GM21367 (cell line): Measurements from ENCODE around the gene EIF2AK2.

ENCODE experiments used
- ATAC-seq: cut with Tn5 transposase; IDR thresholded peaks from one replicate; pipeline ENCODE4 v1.9.1; 2021; ENCODE audit not compliant: unreplicated experiment

Gene EIF2AK2

DNA sequence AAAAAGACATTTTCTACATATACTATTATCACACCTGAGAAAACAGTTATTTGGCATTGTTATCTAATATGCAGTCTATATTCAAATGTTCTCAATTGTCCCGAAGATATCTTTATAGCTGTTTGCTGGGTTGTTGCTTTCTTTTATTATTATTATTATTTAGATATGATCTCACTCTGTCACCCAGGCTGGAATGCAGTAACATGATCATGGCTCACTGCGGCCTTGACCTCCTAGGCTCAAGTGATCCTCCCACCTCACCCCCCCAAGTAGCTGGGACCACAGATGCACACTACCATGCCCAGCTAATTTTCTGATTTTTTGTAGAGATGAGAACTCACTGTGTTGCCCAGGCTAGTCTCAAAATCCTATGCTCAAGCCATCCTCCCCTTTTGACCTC, 52.6 kb downstream of the EIF2AK2 start:
- no peak for ATAC-seq

DNA sequence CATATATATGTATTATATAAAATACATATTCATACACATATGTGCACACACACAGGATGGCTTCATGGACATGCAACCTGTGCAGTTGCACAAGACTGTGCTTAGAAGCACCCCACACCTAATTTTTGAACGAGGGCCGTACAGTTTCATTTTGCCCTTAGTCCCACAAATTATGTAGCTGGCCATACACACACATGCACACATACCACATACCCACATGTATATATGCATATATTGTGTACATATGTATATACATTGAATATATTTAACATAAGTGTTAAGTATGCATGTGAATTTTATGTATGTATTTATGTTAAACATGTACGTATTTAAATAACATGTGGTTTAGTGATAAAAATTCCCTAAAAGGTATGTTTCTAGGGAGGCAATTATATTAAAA, 54.2 kb downstream of the EIF2AK2 start:
- ATAC-seq = no peak

DNA sequence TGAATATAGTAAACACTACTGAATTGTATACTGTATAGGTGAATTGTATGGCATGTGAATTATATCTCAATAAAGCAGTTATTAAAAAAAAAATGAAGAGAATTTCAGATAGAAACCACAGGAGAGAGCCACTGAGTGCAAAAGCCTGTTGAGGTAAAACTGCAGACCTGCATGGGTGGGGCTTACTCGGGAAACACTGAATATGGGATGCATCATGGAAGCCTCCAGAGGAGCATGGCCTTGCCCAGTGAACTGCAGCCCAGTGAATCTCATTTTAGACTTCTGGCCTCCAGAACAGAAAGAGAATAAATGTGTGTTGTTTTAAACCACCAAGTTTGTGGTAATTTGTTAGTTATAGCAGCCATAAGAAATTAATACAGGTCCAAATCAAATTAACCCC, 56.7 kb downstream of the EIF2AK2 start:
- no peak for ATAC-seq

GRCh38 chr2:37098416-37099118, 58.2 kb downstream of the EIF2AK2 start:
- ATAC-seq = no peak

DNA sequence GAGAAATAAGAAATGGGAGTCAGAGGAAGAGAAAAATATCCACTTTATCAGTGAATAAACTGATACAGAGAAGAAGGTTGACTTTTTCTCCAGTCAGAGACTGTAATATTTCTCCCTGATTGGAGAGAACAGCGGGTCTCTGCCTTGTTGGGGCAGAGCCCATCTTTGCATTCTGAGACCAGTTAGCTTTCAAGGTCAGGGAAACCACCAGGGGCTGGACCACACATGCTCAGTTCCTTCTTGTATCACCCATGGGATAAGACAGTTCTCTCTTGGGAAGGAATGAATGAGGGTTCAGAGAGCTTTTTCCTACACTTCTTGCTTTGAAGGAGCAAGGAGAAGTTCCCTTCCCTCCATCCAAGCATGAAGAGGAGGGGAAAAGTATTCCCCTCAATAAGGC, 60.2 kb downstream of the EIF2AK2 start:
- no peak for ATAC-seq

DNA sequence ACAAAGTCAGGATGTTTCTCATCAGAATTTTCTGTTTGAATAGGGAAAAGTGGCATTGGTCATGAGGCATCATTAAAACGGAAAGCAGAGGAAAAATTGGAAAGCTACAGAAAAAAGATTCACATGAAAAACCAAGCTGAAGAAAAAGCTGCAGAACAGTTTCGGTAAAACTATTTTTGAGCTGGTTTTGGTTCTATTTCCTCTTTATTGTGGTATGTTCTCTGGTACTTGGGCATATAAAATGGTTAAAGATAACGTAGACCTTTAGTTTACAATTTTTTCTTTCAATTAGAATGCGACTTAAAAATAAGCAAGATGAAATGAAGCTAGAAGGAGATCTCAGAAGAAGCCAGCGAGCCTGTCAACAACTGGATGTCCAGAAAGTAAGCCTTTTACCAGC, 64.9 kb downstream of the EIF2AK2 start:
- ATAC-seq = peak; percentile 40

GRCh38 chr2:37090019-37090477, 66.7 kb downstream of the EIF2AK2 start:
- ATAC-seq = peak; percentile 80

DNA sequence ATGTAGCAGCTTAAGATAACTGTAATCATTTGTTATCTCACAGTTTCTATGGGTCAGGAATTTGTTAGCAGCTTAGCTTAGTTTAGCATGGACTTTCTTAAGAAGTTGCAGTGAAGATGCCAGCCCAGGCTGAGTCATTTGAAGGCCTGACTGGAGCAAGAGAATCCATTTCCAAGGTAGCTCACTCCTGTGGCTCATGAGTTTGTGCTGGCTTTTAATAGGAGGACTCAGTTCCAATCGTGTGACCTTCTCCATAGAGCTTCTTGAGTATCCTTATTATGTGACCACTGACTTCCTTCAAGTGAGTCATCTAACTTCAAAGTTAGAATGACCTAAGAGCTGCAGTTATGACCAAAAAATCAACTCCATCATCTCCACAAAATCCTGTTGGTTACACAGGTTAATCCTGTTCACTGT, 71.0 kb downstream of the EIF2AK2 start:
- ATAC-seq = no peak

DNA sequence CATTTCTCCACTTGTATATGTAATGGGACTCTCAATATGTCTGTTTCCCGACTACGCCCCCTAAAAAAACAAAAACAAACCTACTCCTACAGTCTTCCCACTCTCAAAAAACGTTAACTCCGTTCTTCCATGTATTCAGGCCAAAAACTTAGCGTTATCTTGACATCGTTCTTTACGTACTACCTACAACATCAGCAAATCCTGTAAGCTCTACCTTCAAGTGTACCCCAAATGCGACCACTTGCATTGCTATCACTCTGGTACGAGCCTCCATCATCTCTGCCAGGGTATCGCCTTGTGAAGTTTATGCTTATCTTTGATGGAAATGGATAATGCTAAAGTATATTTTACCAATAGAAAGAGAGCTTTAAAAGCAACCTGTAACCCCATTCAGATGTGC, 72.0 kb downstream of the EIF2AK2 start:
- no peak for ATAC-seq

GRCh38 chr2:37083873-37084794, 72.6 kb downstream of the EIF2AK2 start, which contains the start of the genes GPATCH11 and HEATR5B:
GPATCH11 (plus strand) TSS chr2:37084518; CDS start chr2:37088382, 3,864 bp downstream.
HEATR5B (minus strand) TSS chr2:37084372; CDS start chr2:37083414, 958 bp downstream.
- peak; percentile 80 for ATAC-seq

DNA sequence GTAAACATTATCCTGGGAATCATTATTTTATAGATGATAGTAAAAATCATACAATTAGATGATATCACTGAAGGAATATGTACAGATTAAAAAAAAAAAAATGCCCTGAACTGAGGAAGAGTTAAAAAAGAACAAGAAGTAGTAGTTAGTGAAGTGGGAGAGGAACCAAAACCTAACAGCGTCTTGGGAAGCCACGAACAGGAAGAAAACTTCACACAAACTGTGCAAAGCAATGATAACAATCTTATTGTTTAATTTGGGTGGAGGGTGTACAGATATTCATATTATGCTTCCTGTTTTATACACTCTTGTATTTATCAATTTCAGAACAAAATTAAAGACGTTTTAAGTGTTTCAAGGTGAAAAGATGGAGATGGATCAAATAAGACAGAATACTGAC, 76.1 kb downstream of the EIF2AK2 start:
- no peak for ATAC-seq

DNA sequence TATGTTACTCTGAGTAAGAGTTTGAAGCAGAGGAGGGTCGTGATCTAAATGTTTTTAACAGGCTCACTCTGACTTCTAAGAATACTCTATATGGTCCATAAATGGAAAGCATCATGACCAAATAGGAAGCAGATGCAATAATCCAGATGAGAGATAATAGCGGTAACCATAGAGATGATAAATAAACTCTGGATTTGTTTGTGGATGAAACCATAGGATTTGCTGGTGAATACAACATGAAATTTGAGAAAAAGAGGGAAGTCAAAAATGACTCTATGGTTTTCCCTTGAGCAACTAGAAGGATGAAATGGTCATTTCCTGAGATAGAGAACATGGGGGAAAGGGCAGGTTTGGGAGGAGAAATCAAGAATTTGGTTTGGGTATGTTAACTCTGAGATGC, 76.5 kb downstream of the EIF2AK2 start:
- no peak for ATAC-seq

- ATAC-seq = no peak
Observed at GRCh38 chr2:37070931-37071330, 85.8 kb downstream of the EIF2AK2 start.

- ATAC-seq = no peak
Observed at GRCh38 chr2:37068686-37069085, 88.1 kb downstream of the EIF2AK2 start.

DNA sequence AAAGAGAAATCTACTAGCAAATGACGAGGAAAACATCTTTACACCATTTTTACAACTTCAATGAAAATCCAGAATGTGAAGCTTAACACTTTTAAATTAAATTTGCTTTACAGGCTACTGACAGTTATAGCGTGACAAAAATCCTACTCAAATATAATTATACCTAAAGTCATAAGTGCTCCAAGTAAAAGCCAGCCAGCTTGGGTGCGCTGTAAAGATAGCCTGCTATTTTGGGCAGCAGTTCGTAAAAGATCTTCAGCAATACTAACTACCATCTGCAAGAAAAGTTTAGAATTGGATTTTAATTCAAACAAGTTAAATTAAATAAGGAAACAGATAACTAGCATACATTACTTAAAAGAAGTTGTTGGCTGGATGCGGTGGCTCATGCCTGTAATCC, 95.0 kb downstream of the EIF2AK2 start:
- no peak for ATAC-seq

GRCh38 chr2:37061013-37061711, 95.6 kb downstream of the EIF2AK2 start:
- ATAC-seq = no peak

GRCh38 chr2:37060446-37060845, 96.3 kb downstream of the EIF2AK2 start:
- no peak for ATAC-seq

DNA sequence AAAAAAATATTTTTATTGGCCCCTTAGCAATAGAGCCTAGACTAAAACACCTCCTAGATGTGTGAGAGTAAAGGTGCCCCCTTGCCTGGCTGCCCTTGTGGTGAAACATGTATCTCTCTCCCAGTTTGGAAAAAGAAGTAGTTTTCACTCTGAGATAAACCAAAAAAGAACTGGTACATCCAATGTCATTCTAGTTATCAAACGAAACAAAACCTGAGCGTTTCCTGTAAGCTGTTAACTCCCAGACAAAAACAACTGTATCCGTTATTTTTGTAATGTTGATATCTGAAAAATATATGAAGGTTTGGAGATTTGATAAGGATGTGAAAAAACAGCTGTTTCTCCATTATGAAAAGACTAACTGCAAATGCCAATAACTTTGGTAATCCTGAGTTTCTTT, 96.9 kb downstream of the EIF2AK2 start:
- ATAC-seq = no peak

- no peak for ATAC-seq
Observed at GRCh38 chr2:37052600-37053332, 104.0 kb downstream of the EIF2AK2 start.
